ENCODE data around the gene CCDC34. TPM values are rescaled to one million over a fixed set of nuclear protein-coding genes. Genes with fewer than 3 reads are reported as not detected.

The CCDC34 gene
- total RNA-seq, 1 donor from 2014 or later: 30.6 TPM

DNA sequence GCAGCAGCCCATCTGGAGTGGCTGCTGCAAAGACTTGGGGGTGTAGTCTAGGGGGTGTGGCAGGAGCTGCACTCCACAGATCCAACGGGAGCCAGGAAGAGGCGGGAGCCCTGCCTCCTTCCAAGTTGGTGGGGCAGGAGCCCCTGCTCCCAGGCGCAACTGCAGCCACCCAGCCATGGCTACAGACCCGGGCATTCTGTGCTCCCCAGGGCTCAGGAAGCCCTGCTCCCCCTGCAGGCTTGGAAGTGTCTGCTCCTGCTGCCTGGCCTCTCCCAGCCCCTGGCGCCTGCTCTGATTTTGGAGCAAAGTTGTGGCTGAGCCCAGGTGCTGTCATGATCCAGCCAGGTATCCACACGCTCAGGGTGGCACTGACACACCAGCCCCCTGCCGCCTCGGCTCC is 58.5 kb downstream of the CCDC34 start:
- no peaks in the 10 kb centered on the region for H3K79me2 ChIP-seq (ENCODE audit: low read depth)
- H3K4me2 ChIP-seq: no peak overlapping the region
- peak; percentile 20 for DNase-seq (ENCODE audit: low spot score)
- H3K9ac ChIP-seq: no peak overlapping the region
- no peak overlapping the region for H3K4me3 ChIP-seq
- TF ChIP-seq EZH2phosphoT487 (IDR thresholded peaks at IDR 0.05): no peak
- TF ChIP-seq, protein P1, sequence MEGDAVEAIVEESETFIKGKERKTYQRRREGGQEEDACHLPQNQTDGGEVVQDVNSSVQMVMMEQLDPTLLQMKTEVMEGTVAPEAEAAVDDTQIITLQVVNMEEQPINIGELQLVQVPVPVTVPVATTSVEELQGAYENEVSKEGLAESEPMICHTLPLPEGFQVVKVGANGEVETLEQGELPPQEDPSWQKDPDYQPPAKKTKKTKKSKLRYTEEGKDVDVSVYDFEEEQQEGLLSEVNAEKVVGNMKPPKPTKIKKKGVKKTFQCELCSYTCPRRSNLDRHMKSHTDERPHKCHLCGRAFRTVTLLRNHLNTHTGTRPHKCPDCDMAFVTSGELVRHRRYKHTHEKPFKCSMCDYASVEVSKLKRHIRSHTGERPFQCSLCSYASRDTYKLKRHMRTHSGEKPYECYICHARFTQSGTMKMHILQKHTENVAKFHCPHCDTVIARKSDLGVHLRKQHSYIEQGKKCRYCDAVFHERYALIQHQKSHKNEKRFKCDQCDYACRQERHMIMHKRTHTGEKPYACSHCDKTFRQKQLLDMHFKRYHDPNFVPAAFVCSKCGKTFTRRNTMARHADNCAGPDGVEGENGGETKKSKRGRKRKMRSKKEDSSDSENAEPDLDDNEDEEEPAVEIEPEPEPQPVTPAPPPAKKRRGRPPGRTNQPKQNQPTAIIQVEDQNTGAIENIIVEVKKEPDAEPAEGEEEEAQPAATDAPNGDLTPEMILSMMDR (IDR thresholded peaks at IDR 0.05): peak; percentile 31
- H3F3A ChIP-seq (ENCODE audit: low read depth): no peaks in the 10 kb centered on the region
- no peaks in the 10 kb centered on the region for H3K9me3 ChIP-seq (ENCODE audit: low read depth)
- Mint-ChIP-seq H3K4me3 (no peak overlapping the region), H3K36me3 (no peaks in the 10 kb centered on the region), H3K9me3 (peaks cover 3% of the 10 kb centered on the region), H3K4me1 (no peaks in the 10 kb centered on the region), H3K27me3 (ENCODE audit: insufficient read depth, low read depth) (no peaks in the 10 kb centered on the region), H3K27ac (no peak overlapping the region)
- H3K27ac ChIP-seq: no peak overlapping the region
- H3K27me3 ChIP-seq: no peaks in the 10 kb centered on the region
- peak overlapping the region; percentile 45 for H2AFZ ChIP-seq (replicated peaks)
- peaks cover 3% of the 10 kb centered on the region for H3K36me3 ChIP-seq
- no peaks in the 10 kb centered on the region for H4K20me1 ChIP-seq (ENCODE audit: low read depth)
- H3K4me1 ChIP-seq: no peaks in the 10 kb centered on the region

DNA sequence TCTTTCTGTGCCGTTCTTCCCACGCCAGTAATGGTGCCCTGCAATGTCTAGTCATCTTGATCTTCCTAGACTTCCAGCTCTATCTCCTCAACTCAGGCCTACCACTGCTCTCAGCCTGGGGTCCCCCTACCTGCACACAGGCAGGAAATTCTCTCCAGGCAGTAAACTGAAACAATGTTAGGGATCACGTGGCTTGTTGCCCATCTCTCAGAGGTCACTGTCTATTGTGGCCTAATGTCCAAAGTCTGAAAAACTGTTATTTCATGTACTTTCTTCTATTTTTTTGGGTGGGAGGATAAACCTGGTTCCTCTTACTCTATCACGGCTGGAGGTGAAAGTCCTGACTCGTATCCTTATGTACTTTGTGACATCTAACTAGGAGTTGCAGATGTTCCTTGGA is 59.1 kb downstream of the CCDC34 start:
- Histone ChIP-seq H3K9ac (no peak overlapping the region), H3K4me1 (no peaks in the 10 kb centered on the region), H3K36me3 (peaks cover 3% of the 10 kb centered on the region), H3K9me3 (ENCODE audit: low read depth) (no peaks in the 10 kb centered on the region), H2AFZ (replicated peaks) (peak overlapping the region; percentile 45), H3K27ac (no peak overlapping the region), H3K4me3 (no peak overlapping the region), H3K79me2 (ENCODE audit: low read depth) (no peaks in the 10 kb centered on the region), H3F3A (ENCODE audit: low read depth) (no peaks in the 10 kb centered on the region), H4K20me1 (ENCODE audit: low read depth) (no peaks in the 10 kb centered on the region), H3K27me3 (no peaks in the 10 kb centered on the region), H3K4me2 (no peak overlapping the region)
- DNase-seq (ENCODE audit: low spot score): no peak
- no peaks in the 10 kb centered on the region for H3K27me3 Mint-ChIP-seq (ENCODE audit: insufficient read depth, low read depth)
- no peaks in the 10 kb centered on the region for H3K36me3 Mint-ChIP-seq
- peaks cover 3% of the 10 kb centered on the region for H3K9me3 Mint-ChIP-seq
- TF ChIP-seq EZH2phosphoT487 (IDR thresholded peaks at IDR 0.05): no peak
- no peak overlapping the region for H3K4me3 Mint-ChIP-seq
- H3K4me1 Mint-ChIP-seq: no peaks in the 10 kb centered on the region
- H3K27ac Mint-ChIP-seq: no peak overlapping the region

- no peaks in the 10 kb centered on the region for H3K4me1 Mint-ChIP-seq
- no peaks in the 10 kb centered on the region for H3K36me3 Mint-ChIP-seq
- H3K27ac Mint-ChIP-seq: no peak overlapping the region
- Histone ChIP-seq H3K36me3 (peaks cover 3% of the 10 kb centered on the region), H3K4me2 (no peak overlapping the region), H2AFZ (replicated peaks) (no peak overlapping the region), H3K4me1 (no peaks in the 10 kb centered on the region), H3F3A (ENCODE audit: low read depth) (peaks cover under 1% of the 10 kb centered on the region), H3K4me3 (no peak overlapping the region), H3K9me3 (ENCODE audit: low read depth) (no peaks in the 10 kb centered on the region), H3K27me3 (no peaks in the 10 kb centered on the region), H3K9ac (no peak overlapping the region), H3K79me2 (ENCODE audit: low read depth) (no peaks in the 10 kb centered on the region), H3K27ac (no peak overlapping the region), H4K20me1 (ENCODE audit: low read depth) (no peaks in the 10 kb centered on the region)
- no peak overlapping the region for H3K4me3 Mint-ChIP-seq
- H3K27me3 Mint-ChIP-seq (ENCODE audit: insufficient read depth, low read depth): peaks cover 2% of the 10 kb centered on the region
- TF ChIP-seq, protein P1 (IDR thresholded peaks at IDR 0.05): no peak
- TF ChIP-seq EZH2 (IDR thresholded peaks at IDR 0.05) (no peak), EZH2phosphoT487 (IDR thresholded peaks at IDR 0.05) (no peak)
- no peak for DNase-seq (ENCODE audit: low spot score)
- peaks cover 5% of the 10 kb centered on the region for H3K9me3 Mint-ChIP-seq
These were observed 62.0 kb downstream of the CCDC34 start for GRCh38 chr11:27300974-27301373.

- Mint-ChIP-seq H3K27ac (no peak overlapping the region), H3K4me1 (peaks cover 13% of the 10 kb centered on the region), H3K9me3 (peaks cover 11% of the 10 kb centered on the region), H3K4me3 (no peak overlapping the region), H3K27me3 (ENCODE audit: insufficient read depth, low read depth) (peaks cover 4% of the 10 kb centered on the region), H3K36me3 (peaks cover 3% of the 10 kb centered on the region)
- no peaks in the 10 kb centered on the region for H3K9me3 ChIP-seq (ENCODE audit: low read depth)
- H3K4me1 ChIP-seq: peaks cover 15% of the 10 kb centered on the region
- no peaks in the 10 kb centered on the region for H3K27me3 ChIP-seq
- TF ChIP-seq, protein P1 (IDR thresholded peaks at IDR 0.05): no peak
- TF ChIP-seq EZH2phosphoT487 (IDR thresholded peaks at IDR 0.05): no peak
- no peak for TF ChIP-seq EZH2 (IDR thresholded peaks at IDR 0.05)
- no peak overlapping the region for H3K4me3 ChIP-seq
- H2AFZ ChIP-seq (replicated peaks): no peak overlapping the region
- H3K4me2 ChIP-seq: no peak overlapping the region
- DNase-seq (ENCODE audit: low spot score): no peak
- H3K79me2 ChIP-seq (ENCODE audit: low read depth): no peaks in the 10 kb centered on the region
- no peak overlapping the region for H3K27ac ChIP-seq
- no peaks in the 10 kb centered on the region for H4K20me1 ChIP-seq (ENCODE audit: low read depth)
- H3K9ac ChIP-seq: no peak overlapping the region
- peaks cover 16% of the 10 kb centered on the region for H3F3A ChIP-seq (ENCODE audit: low read depth)
- H3K36me3 ChIP-seq: no peaks in the 10 kb centered on the region
These were observed 65.4 kb downstream of the CCDC34 start for GRCh38 chr11:27297616-27298015.

Measured in neural progenitor cell (in vitro differentiated cells).